ENCODE data around the gene SH3BP1. TPM values are rescaled to one million over a fixed set of nuclear protein-coding genes. Genes with fewer than 3 reads are reported as not detected.

Gene SH3BP1
- total RNA-seq, result 4.0 and 5.4 TPM in 2 replicates

DNA sequence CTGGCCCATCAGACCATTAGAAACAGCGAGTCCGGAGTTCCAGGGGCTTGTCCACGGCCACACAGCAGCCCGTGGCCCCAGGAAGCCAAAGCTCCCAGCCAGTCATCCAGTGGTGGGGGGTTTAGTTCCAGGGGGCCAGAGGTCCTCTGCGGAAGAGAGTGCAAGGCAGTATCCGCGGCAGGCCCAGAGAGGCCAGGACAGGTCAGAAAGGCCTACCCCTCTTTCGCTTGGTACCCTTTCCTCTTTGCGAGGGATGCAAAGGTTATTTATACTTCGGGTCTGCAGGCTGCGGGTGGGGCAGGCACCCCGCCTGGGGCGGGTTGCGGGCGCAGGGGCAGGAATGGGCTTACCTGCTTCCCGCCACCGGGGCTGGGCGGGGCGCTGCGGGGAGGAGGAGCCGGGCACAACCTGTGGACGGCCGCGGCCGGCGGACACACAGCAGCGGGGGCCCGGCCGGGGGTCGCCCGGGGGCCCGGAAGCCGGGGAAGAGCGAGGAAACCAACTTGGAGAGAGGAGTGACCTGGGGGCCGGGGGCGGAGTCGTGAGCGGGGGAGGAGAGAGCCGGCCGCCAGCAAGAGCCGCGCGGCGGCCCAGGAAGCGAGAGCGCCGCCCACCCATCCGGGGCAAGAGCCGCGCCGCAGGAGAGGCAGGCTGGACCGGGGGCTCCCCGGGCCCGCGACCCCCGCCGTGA, at the start of gene SH3BP1:
Gene SH3BP1 (plus strand): TSS at position 600 of the 691 bp plus-strand sequence. CDS start 119 bp downstream, outside the sequence.

GRCh38 chr22:37608477-37609239, 30.8 kb upstream of the SH3BP1 start, which contains the start of gene GGA1:
Gene GGA1, plus strand, starts transcription at chr22:37608834. Its CDS starts 27 bp downstream, at chr22:37608861.

DNA sequence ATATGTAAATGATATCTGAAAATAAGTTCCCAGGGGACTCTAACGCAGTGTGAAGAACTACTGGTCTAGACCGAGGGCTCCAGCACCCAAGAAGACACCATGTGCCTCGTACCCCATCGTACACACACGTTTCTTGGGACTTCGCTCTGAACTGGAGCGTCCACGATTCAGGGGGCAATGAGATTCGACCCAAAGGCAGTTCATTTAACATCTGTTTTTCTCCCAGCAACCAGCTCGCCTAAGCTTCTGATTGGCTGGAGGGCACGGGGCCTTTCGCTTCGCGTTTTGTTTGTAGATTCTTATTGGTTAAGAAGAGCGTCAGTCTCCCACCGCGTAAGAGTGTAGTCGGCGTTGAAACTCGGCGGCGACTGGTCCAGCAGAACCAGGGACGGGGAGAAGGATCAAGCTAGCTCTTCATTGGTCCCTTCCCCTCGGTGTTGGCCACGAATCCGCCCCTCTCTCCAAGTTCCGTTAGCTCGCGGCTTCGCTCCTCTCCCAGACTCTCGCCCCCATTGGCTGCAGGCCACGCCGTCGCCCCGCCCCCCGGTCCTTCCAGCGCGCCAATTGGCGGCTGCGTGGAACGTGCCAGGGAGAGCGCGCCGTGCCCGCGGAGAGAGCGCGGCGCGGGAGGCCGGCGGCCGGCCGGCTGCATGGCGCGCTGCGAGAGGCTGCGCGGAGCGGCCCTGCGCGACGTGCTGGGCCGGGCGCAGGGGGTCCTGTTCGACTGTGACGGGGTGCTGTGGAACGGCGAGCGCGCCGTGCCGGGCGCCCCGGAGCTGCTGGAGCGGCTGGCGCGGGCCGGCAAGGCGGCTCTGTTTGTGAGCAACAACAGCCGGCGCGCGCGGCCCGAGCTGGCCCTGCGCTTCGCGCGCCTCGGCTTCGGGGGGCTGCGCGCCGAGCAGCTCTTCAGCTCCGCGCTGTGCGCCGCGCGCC, 18.9 kb downstream of the SH3BP1 start, which contains the start of gene PDXP:
Gene PDXP (plus strand): TSS at position 591 of the 933 bp plus-strand sequence. CDS start 60 bp downstream, at position 651.

DNA sequence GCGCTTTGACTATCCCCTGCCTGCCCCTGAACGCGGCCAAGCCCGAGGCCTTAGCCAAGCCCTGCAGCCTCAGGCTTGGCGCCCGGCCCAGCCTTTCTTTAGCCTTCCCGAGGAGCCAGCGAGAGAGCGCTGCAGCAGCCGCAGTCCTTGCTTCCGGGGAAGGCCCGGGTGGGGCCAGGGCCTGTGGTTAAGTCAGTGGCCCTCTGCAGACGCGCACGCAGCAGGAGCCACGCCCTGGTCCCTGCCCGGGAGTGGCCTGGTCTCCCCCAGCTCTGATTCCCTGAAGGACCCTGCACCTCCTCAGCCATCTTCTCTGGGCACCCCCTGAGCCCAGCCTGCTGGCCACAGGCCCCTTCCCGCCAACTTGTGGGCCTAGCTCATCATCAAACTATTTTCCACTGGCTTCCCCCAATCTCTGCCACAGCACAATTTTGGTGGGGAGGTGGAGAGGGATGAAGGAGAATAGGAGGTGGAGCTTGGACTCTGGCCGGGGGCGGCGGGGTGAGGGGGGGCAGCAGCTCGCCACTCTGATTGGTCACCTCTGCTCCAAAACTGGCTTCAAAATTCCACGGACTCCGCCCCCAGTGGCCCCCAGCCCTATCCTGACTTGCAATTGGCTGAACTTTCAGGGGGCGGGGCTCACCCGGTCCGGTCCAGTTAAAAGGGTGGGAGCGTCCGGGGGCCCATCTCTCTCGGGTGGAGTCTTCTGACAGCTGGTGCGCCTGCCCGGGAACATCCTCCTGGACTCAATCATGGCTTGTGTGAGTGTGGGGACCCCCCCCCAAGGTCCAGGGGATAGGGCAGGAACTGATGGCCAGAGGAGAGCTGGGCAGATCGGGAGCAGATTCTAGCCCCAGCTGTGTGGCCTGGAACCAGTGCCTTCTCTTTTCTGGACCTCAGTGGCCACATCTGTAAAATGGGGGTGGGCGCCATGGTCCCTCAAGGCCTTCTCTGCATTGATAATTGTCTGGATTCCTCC, 35.8 kb downstream of the SH3BP1 start, which contains the start of gene LGALS1:
Gene LGALS1 (plus strand): TSS at position 686 of the 979 bp plus-strand sequence. CDS start 67 bp downstream, at position 753.

GRCh38 chr22:37686002-37686982, 46.8 kb downstream of the SH3BP1 start, which contains the start of gene NOL12:
Gene NOL12, plus strand, starts transcription at chr22:37686343. Its CDS starts 50 bp downstream, at chr22:37686393.

DNA sequence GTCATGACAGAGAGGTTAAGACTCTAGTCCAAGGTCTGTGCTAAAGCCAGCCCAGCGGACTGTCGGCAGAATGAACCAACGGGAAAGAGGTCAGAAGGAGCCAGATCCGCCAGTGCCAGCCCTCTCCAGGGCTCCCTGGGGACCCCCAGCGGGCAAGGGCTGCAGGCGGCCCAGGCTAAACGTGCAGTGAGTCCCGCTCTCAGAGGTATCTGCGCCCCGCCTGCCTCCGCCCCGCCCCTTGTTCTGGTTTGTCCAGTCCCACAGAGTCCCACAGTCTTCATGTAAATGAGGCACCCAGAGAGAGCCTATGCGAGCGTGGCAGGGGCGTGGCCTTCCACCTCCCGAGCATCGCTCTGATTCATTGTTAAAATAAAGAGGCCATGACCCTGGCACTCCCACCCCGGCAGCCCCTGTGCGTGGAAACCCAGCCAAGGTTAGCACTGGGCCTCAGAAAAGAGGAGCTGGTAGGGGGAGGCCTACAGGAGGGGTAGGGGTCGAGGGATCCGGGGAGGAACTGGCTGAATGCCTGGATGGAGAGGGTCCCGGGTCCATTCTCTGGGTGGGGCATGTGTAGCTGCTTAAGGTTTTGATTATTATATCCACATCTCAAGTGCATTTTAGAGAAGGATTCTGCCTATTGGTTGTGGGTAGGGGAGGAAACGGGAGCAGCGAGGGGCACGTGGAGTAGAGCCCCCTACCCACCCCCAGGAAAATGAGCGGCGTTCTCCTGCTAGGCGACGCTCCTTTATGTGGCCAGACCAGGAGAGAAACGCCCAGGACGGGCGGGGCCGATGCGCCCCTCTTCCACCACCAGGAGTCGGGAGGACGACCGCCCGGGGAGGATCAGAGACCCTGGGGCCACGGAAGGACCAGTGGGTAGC, 57.4 kb downstream of the SH3BP1 start, which contains the start of gene TRIOBP:
Gene TRIOBP (plus strand): TSS at position 392 of the 881 bp plus-strand sequence. CDS start 4,318 bp downstream, outside the sequence.

Small RNAs within 50 kb of the gene (small RNA-seq; reads per million reads assigned to genes)
- not detected for gene RN7SL385P

Other genes with a start within 250 kb of the SH3BP1 start
- under 0.01 TPM in 1 of 2 replicates, not detected in the other for gene ELFN2, start 212.2 kb upstream of the SH3BP1 start, total RNA-seq
- 0.16 TPM in 1 of 2 replicates, not detected in the other for gene MFNG, start 153.3 kb upstream of the SH3BP1 start, total RNA-seq
- 11.9 and 17.4 TPM in 2 replicates for gene CARD10, start 120.3 kb upstream of the SH3BP1 start, total RNA-seq
- 41.7 and 53.3 TPM in 2 replicates for gene CDC42EP1, start 79.2 kb upstream of the SH3BP1 start, total RNA-seq
- not detected in 2 replicates for gene LGALS2, start 59.6 kb upstream of the SH3BP1 start, total RNA-seq
- gene GGA1, start 30.8 kb upstream of the SH3BP1 start, total RNA-seq, result 34.5 and 43.8 TPM in 2 replicates
- 4.6 and 5.5 TPM in 2 replicates for gene PDXP, start 19.1 kb downstream of the SH3BP1 start, total RNA-seq
- gene LGALS1, start 36.0 kb downstream of the SH3BP1 start, total RNA-seq, result 3,488 and 6,007 TPM in 2 replicates
- gene NOL12, start 46.7 kb downstream of the SH3BP1 start, total RNA-seq, result 9.6 and 13.8 TPM in 2 replicates
- gene TRIOBP, start 57.4 kb downstream of the SH3BP1 start, total RNA-seq, result 103 and 138 TPM in 2 replicates
- gene GCAT, start 168.3 kb downstream of the SH3BP1 start, total RNA-seq, result 20.6 and 21.0 TPM in 2 replicates
- gene GALR3, start 183.7 kb downstream of the SH3BP1 start, total RNA-seq, result not detected in 2 replicates
- 27.9 and 39.4 TPM in 2 replicates for gene ANKRD54, start 204.7 kb downstream of the SH3BP1 start, total RNA-seq
- gene EIF3L, start 209.8 kb downstream of the SH3BP1 start, total RNA-seq, result 376 and 379 TPM in 2 replicates

Measured in hair follicle dermal papilla cell (primary cell).